HepG2 (cell line): ENCODE measurements around the gene KCNK18. TPM values are rescaled to one million over a fixed set of nuclear protein-coding genes. Genes with fewer than 3 reads are reported as not detected.

Experiments
- ATAC-seq: fragments of 200-7000 bp; cut with Tn5 transposase; 3 replicates; pipeline ENCODE4 v1.9.1; 2020; ENCODE audit warnings: mild to moderate bottlenecking, moderate library complexity
- BruUV-seq: library from RNA; stranded (reverse); fragments of 400-500 nt; replicated peaks from 2 replicates; lab custom pipeline; 2021; lab: Mats Ljungman, UMichigan
- CTCF ChIA-PET: fragments of 300-600 bp; formaldehyde crosslinking; extraction: SDS; loops from one replicate; lab custom pipeline; 2021; ENCODE audit warnings: low total read pairs, inconsistent platforms, low intra/inter-chr PET ratio; lab: Yijun Ruan, JAX
- POLR2A ChIA-PET: fragments of 350-600 bp; sonication (Branson Sonifier 250); formaldehyde crosslinking; loops from one replicate; lab custom pipeline; 2020; ENCODE audit warnings: antibody characterized with exemption, inconsistent platforms; lab: Yijun Ruan, JAX
- DNase-seq: peaks from one replicate; pipeline ENCODE4 v3.0.0-alpha.2; 2015; ENCODE audit warnings: low spot score
- FAIRE-seq: peaks from 3 replicates; lab custom pipeline; 2011; peaks lifted over from hg19 to GRCh38; lab: Jason Lieb, UNC
- H2AFZ ChIP-seq: one replicate; pipeline ENCODE4 v1.6.1; 2011; ENCODE audit warnings: low read length, inconsistent platforms
- H3K27ac ChIP-seq: fragments of 300-600 bp; 3 replicates; pipeline ENCODE4 v1.8.0; 2011; ENCODE audit warnings: mixed run types, mild to moderate bottlenecking, mixed read lengths, low read length, inconsistent platforms; ENCODE audit not compliant: insufficient read depth; ENCODE audit errors: extremely low read length
- H3K27me3 ChIP-seq, 2 experiments: fragments of 200-600 bp in 1 of 2; 2 replicates in 1 of 2; 3 replicates in 1 of 2; pipeline versions ENCODE4 v1.6.0 to v1.8.0; 2011; ENCODE audit warnings: low read length in 2 of 2, mild to moderate bottlenecking in 2 of 2, moderate library complexity in 2 of 2, inconsistent platforms in 1 of 2; ENCODE audit not compliant: insufficient read depth in 2 of 2, control insufficient read depth in 1 of 2
- H3K36me3 ChIP-seq, 2 experiments: fragments of 200-600 bp in 1 of 2; replicated peaks in 1 of 2; 2 replicates in 1 of 2; 3 replicates in 1 of 2; pipeline versions ENCODE4 v1.5.1 to v1.8.0; 2011; ENCODE audit warnings: low read length in 2 of 2, inconsistent platforms in 1 of 2; ENCODE audit not compliant: insufficient read depth in 2 of 2, control insufficient read depth in 1 of 2
- H3K4me1 ChIP-seq: 2 replicates; pipeline ENCODE4 v1.5.1; 2012; ENCODE audit warnings: low read length, inconsistent platforms; ENCODE audit not compliant: insufficient read depth
- H3K4me2 ChIP-seq: 2 replicates; pipeline ENCODE4 v1.6.0; 2011; ENCODE audit warnings: low read depth, low read length, inconsistent platforms
- H3K4me3 ChIP-seq, 3 experiments: fragments of 200-600 bp in 1 of 3; sonication (generic), shearing (Covaris generic) in 1 of 3; replicated peaks in 1 of 3; 2 replicates each; pipeline ENCODE4 v1.5.1; 2011 to 2016; ENCODE audit warnings: low read length in 3 of 3, inconsistent platforms in 2 of 3, low read depth in 2 of 3, mild to moderate bottlenecking in 2 of 3, control low read depth in 1 of 3, mixed read lengths in 1 of 3; ENCODE audit not compliant: insufficient read depth in 1 of 3
- H3K79me2 ChIP-seq: one replicate; pipeline ENCODE4 v1.6.1; 2011; ENCODE audit warnings: low read length, inconsistent platforms; ENCODE audit not compliant: insufficient read depth
- H3K9ac ChIP-seq: 2 replicates; pipeline ENCODE4 v1.6.0; 2011; ENCODE audit warnings: mild to moderate bottlenecking, low read depth, low read length, inconsistent platforms; ENCODE audit not compliant: insufficient read depth
- H3K9me3 ChIP-seq: 2 replicates; pipeline ENCODE4 v1.5.1; 2012; ENCODE audit warnings: mild to moderate bottlenecking, low read length
- H4K20me1 ChIP-seq: 2 replicates; pipeline ENCODE4 v1.6.0; 2011; ENCODE audit warnings: inconsistent platforms, mild to moderate bottlenecking, low read length, moderate library complexity; ENCODE audit not compliant: insufficient read depth
- RFX1 ChIP-seq: fragments of 450-650 bp; IDR thresholded peaks from 2 replicates; pipeline ENCODE4 v1.6.1; 2017
- SIX1 ChIP-seq: sonication (generic); formaldehyde crosslinking; IDR thresholded peaks from 2 replicates; pipeline ENCODE4 v1.4.0; 2020; ENCODE audit warnings: missing genetic modification reagents, borderline replicate concordance
- SOX13 ChIP-seq, 3 experiments: fragments of 450-650 bp in 1 of 3; sonication (generic) in 1 of 3; formaldehyde crosslinking in 1 of 3; IDR thresholded peaks in 2 of 3; conservative IDR thresholded peaks in 1 of 3; 2 replicates each; pipeline versions ENCODE4 v1.5.0 to v1.6.1; 2016 to 2020; ENCODE audit warnings: antibody characterized with exemption in 1 of 3, mild to moderate bottlenecking in 1 of 3, missing compliant biosample characterization in 1 of 3, missing genetic modification reagents in 1 of 3, moderate library complexity in 1 of 3
- ZNF317 ChIP-seq: sonication (generic); formaldehyde crosslinking; IDR thresholded peaks from 2 replicates; pipeline ENCODE4 v1.5.0; 2020; ENCODE audit warnings: mild to moderate bottlenecking, missing genetic modification reagents
- ZNF841 ChIP-seq: sonication (generic); formaldehyde crosslinking; IDR thresholded peaks from 2 replicates; pipeline ENCODE4 v1.8.1; 2023; ENCODE audit warnings: missing genetic modification reagents, borderline replicate concordance
- WGBS: methylation state at CpG from one replicate; pipeline ENCODE4 v1.1.6; 2017; ENCODE audit warnings: low lambda C conversion rate; 5-methylcytosine and 5-hydroxymethylcytosine counted together
- in situ Hi-C: cut with HindIII; loops from 2 replicates; pipeline ENCODE4 v1.10.0; 2017; ENCODE audit warnings: low pct_unique_long_range_greater_than_20kb; ENCODE audit not compliant: extremely low pct_ligation_motif_present
- intact Hi-C: fragments of 100-400 bp; cut with micrococcal nuclease; formaldehyde crosslinking; loops from one replicate; pipeline ENCODE4 v1.10.0; 2022; ENCODE audit not compliant: unreplicated experiment
- polyA plus RNA-seq, 8 experiments: library from polyadenylated mRNA; depleted of rRNA in 3 of 8; stranded (reverse) in 7 of 8; unstranded in 1 of 8; fragments of >200 nt; fragmentation: Illumina TruSeq in 4 of 8; extraction: Trizol in 4 of 8; gene quantifications; 2 replicates each; pipeline versions ENCODE4 v1.2.1 to v1.2.3, GENCODE V29; 2011 to 2016; ENCODE audit warnings: low read depth in 4 of 8, missing spikeins in 1 of 8, mixed read lengths in 1 of 8; ENCODE audit not compliant: insufficient read depth in 1 of 8
- total RNA-seq, 5 experiments: library from RNA; depleted of rRNA; stranded (reverse); fragments of >200 nt; fragmentation: Illumina TruSeq; extraction: Trizol; gene quantifications; 2 replicates each; pipeline ENCODE4 v1.2.3, GENCODE V29; 2016; ENCODE audit warnings: low read depth in 1 of 5
- TF ChIP-seq, protein P1 (sequence below): IDR thresholded peaks from 2 replicates; pipeline ENCODE4 v1.6.1; 2016
- TF ChIP-seq, protein P2 (sequence below): sonication (generic); formaldehyde crosslinking; IDR thresholded peaks from 2 replicates; pipeline ENCODE4 v1.4.0; 2020; ENCODE audit warnings: missing genetic modification reagents

The KCNK18 gene
- total and polyA plus RNA-seq, 2 of the 13 experiments (the other 11 are each of a cell fraction or from before 2014, with no cell fraction given) = not detected

DNA sequence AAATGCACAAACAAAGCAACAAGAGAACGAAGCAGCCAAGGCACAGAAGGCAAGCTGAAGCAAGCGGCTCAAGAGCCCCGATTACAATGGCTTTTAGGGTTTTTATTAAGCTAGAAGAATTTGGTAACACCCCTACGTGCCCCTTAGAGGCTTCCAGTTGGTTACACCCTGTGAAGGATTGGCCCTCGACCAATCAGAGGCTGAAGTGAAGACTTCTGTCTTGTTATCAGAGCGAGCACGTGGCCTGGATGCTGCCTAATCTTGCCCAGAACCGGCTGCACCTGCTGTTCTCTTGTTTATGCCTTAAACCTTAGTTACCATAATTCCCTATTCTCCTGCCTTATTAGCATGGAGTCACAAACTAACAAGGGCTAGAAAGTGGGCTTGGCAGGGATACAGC is 21.4 kb downstream of the KCNK18 start (continued):
- TF ChIP-seq, protein P1, sequence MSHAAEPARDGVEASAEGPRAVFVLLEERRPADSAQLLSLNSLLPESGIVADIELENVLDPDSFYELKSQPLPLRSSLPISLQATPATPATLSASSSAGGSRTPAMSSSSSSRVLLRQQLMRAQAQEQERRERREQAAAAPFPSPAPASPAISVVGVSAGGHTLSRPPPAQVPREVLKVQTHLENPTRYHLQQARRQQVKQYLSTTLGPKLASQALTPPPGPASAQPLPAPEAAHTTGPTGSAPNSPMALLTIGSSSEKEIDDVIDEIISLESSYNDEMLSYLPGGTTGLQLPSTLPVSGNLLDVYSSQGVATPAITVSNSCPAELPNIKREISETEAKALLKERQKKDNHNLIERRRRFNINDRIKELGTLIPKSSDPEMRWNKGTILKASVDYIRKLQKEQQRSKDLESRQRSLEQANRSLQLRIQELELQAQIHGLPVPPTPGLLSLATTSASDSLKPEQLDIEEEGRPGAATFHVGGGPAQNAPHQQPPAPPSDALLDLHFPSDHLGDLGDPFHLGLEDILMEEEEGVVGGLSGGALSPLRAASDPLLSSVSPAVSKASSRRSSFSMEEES (CRISPR knock-in tag) = no peak
- TF ChIP-seq ZNF317 (CRISPR knock-in tag) (no peak), ZNF841 (CRISPR knock-in tag) (no peak)
- TF ChIP-seq, all 625 proteins: peak for 0

DNA sequence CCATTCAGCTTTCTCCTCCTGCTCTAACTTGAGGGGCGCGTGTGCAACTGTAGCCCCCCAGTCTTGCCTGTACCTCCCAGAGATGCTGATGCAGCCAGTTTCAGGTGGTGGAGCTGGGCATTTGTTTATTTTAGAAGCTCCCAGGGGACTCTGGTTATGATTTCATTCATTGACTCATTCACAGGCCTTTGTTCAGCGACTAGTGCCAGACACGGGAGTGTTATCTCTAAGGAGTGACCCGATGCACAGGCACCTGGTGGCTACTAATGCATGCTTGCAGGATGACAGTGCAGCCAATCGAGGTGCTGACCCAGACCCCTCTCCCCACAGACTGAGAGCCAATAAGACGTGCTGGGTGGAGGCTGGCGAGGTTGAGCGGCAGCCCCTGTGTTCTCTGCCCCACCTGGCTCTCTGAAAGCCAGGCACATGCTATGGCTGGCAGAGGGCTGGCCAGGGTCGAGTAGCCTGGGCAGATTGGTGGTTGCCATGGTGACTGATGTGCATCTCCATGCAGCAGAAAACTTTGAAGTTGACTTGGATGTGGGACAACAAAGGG is 23.9 kb downstream of the KCNK18 start:
- BruUV-seq = no TSS peak
- no peaks in the 10 kb centered on the region for H3K36me3 ChIP-seq
- H3K27ac ChIP-seq = no peak overlapping the region
- ChIA-PET POLR2A (no interaction called here), CTCF (no interaction called here)
- intact Hi-C loops (no loop called here), in situ Hi-C loops (loop anchor here (10.0 kb wide), 1 partner anchor 224 kb away; no protein-coding TSS in a partner anchor)
- TF ChIP-seq SIX1 (CRISPR knock-in tag) (no peak), SOX13 (IDR thresholded peaks at IDR 0.05) (no peak), SOX13 (CRISPR knock-in tag; conservative IDR thresholded peaks at IDR 0.05 in 1 of 2, IDR thresholded peaks at IDR 0.05 in 1 of 2) (no peak), RFX1 (0 out of 2 replicates have a peak, but pooled peaks have one; percentile 14)
- TF ChIP-seq, protein P2, sequence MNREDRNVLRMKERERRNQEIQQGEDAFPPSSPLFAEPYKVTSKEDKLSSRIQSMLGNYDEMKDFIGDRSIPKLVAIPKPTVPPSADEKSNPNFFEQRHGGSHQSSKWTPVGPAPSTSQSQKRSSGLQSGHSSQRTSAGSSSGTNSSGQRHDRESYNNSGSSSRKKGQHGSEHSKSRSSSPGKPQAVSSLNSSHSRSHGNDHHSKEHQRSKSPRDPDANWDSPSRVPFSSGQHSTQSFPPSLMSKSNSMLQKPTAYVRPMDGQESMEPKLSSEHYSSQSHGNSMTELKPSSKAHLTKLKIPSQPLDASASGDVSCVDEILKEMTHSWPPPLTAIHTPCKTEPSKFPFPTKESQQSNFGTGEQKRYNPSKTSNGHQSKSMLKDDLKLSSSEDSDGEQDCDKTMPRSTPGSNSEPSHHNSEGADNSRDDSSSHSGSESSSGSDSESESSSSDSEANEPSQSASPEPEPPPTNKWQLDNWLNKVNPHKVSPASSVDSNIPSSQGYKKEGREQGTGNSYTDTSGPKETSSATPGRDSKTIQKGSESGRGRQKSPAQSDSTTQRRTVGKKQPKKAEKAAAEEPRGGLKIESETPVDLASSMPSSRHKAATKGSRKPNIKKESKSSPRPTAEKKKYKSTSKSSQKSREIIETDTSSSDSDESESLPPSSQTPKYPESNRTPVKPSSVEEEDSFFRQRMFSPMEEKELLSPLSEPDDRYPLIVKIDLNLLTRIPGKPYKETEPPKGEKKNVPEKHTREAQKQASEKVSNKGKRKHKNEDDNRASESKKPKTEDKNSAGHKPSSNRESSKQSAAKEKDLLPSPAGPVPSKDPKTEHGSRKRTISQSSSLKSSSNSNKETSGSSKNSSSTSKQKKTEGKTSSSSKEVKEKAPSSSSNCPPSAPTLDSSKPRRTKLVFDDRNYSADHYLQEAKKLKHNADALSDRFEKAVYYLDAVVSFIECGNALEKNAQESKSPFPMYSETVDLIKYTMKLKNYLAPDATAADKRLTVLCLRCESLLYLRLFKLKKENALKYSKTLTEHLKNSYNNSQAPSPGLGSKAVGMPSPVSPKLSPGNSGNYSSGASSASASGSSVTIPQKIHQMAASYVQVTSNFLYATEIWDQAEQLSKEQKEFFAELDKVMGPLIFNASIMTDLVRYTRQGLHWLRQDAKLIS (CRISPR knock-in tag) = no peak
- H3K4me2 ChIP-seq = no peak overlapping the region
- no peaks in the 10 kb centered on the region for H4K20me1 ChIP-seq
- no peak overlapping the region for H3K9ac ChIP-seq
- H3K9me3 ChIP-seq = no peaks in the 10 kb centered on the region
- FAIRE-seq (no peak), ATAC-seq (no peak), DNase-seq (peak; percentile 12)
- H3K4me1 ChIP-seq = peaks cover 13% of the 10 kb centered on the region
- peaks cover 2 to 35% of the 10 kb centered on the region in 2 experiments for H3K27me3 ChIP-seq
- whole genome bisulfite sequencing = 40% methylated on average over 5 of the region's 10 CpGs
- no peaks in the 10 kb centered on the region for H3K79me2 ChIP-seq
- H3K4me3 ChIP-seq = no peak overlapping the region
- H2AFZ ChIP-seq = no peak overlapping the region
